Hindlimb muscle (tissue), 1 donor: ENCODE results near the gene FAM200B. TPM values are rescaled to one million over a fixed set of nuclear protein-coding genes. Genes with fewer than 3 reads are reported as not detected.
"Not testable (repeated sequence)": the region's sequence is repeated elsewhere in the genome, so short reads cannot be mapped to it uniquely, and the experiment has no call there.

ENCODE experiments used
- DNase-seq: peaks from one replicate; pipeline ENCODE4 v3.0.0-alpha.2; 2013
- polyA plus RNA-seq: library from polyadenylated mRNA; unstranded; fragments of 120-200 nt; gene quantifications from one replicate; pipeline ENCODE4 v1.2.1, GENCODE V29; 2013; ENCODE audit not compliant: insufficient read length

The FAM200B gene
- polyA plus RNA-seq, 1 donor, result 29.0 TPM

DNA sequence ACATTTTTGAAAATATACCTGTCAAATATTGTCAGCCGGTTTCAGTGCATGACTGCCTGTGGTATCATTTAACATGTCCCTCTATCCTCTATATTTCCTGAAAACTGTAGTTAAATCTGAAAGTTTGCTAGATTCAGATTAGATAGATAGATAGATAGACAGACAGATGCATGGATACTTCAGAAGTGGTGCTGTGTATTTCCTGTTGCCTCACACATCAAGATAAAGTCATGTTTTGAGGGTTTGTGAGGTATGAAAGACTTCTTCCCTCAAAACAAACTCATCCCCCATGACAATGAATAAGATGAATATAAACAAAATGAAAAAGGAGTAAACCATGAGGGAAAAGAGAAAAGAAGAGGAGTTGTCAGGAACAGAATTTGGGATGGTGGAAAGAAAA lies 15.2 kb downstream of the FAM200B start:
- DNase-seq, result no peak

DNA sequence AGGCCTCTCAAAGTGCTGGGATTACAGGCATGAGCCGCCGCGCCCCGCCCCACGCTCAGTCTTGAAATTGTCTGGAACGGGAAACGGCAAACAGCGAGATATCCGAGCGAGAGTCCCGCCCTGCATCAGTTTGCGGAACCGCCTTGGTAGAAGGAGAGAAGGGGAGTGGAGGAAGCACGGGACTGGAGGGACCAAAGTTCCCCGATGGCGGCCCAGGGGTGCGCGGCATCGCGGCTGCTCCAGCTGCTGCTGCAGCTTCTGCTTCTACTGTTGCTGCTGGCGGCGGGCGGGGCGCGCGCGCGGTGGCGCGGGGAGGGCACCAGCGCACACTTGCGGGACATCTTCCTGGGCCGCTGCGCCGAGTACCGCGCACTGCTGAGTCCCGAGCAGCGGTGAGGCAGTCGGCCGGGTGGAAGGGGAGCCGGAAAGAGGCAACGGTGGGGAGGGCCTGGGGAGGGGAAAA lies 21.3 kb downstream of the FAM200B start, which contains the start of gene BST1:
Gene BST1 (plus strand): TSS at position 125 of the 463 bp plus-strand sequence. CDS start 80 bp downstream, at position 205.
- peak; percentile 65 for DNase-seq

- no peak for DNase-seq
Observed at GRCh38 chr4:15703439-15703838, 21.8 kb downstream of the FAM200B start.

- DNase-seq, result no peak
Observed at GRCh38 chr4:15704129-15704528, 22.5 kb downstream of the FAM200B start.

GRCh38 chr4:15706646-15707362 lies 25.2 kb downstream of the FAM200B start:
- no peak for DNase-seq

GRCh38 chr4:15707363-15707715 lies 25.7 kb downstream of the FAM200B start:
- no peak for DNase-seq

DNA sequence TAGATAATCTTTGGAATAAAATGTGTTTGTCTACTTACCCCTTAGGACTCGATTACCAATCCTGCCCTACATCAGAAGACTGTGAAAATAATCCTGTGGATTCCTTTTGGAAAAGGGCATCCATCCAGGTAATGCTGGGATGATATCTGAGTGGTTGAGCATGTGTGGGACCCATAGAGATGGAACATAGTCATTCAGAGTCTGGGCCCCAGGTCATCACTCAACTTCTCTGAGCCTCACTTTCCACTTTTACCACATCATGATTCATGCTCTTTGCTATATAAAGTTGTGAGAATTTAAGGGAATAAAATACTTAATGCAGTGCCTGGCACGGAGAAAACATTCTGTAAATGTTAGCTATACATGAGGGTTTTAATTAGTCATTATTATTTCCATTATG lies 30.1 kb downstream of the FAM200B start:
- DNase-seq, result no peak

DNA sequence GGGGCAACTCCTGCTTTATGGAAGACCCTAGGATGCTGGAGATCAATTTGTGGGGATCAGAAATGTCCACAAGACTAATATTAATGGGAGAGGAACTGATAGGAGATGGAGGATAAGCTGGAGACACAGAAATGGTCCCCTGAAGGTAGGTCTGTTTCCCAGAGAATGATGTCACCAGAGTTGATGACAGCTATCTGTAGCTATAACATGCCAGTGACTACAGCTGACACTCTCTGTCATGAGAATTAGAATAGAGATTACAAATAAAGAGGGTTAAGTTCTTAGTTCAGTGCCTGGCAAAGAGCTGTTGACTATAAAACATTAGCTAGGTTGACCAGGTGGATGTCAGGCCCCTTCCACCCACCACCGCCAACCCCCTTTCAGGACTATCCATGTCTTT lies 30.6 kb downstream of the FAM200B start:
- no peak for DNase-seq

- no peak for DNase-seq
Observed at GRCh38 chr4:15714141-15714540, 32.5 kb downstream of the FAM200B start.

DNA sequence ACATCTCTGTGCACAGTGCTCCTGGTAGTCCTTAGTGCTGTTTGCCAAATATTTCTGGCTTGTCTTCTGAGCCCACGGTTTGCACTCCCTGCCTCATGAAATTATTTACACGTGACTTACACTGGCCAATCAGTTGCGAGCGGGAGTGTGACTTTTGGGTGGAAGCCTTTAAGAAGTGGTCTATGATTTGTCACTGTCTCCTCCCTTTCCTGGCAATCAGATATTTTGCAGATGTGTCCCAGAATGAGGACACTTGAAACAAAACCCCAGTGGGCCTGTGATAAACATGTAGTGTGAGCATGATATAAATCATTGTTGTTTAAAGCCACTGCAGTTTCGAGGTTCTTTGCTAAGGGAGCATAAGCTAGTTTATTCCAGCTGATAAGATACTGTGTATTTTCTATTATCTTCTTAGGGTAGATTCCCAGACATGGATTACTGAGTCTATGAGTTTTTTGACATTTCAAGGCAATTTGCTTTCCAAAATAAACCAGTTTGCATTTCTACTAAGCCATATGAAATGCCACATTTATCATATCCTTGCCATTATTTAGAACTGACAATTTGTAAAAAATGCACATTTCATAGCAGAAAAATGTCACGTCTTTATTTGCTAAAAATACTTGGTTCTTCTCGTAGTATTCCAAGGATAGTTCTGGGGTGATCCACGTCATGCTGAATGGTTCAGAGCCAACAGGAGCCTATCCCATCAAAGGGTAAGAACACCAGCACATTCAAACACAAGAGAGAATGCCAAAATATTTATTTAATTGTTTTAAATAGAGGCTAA lies 33.2 kb downstream of the FAM200B start:
- peak; percentile 10 for DNase-seq

GRCh38 chr4:15716115-15716514 lies 34.5 kb downstream of the FAM200B start:
- no peak for DNase-seq

- no peak for DNase-seq
Observed at GRCh38 chr4:15717086-15717485, 35.5 kb downstream of the FAM200B start.

DNA sequence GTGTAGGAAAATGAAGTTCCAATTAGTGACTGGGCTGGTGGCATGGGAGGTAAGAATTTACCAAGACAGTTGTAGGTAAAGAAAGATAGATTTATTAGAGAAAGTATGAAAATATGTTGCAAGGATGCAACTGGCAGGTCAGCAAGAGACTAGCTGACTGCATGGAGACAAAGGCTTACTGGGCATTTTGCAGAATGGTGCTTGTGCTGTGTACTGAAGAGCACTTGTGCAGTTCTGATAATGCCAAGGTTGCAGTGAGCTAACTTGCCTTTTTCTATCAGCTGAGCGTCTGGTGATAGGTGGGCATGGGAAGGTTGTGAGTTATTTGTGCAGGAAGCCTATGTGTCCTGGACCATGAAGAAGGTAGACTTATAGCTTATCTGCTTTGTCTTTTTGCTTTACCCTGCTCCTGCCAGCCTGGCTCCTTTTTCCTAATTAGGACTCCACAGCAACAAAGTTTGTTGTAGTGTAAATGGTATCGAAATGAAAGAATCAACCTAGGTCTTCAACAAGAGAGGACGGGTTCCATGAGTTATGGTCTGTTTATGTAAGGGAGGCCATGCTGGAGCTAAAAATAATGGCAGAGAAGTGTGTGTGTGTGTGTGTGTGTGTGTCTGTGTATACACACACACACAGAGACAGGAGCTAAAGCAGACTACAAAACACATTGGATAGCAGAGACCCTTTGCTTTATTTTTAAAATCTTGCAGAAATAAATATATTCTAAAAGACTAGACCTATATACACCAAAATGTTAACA lies 36.2 kb downstream of the FAM200B start:
- no peak for DNase-seq

DNA sequence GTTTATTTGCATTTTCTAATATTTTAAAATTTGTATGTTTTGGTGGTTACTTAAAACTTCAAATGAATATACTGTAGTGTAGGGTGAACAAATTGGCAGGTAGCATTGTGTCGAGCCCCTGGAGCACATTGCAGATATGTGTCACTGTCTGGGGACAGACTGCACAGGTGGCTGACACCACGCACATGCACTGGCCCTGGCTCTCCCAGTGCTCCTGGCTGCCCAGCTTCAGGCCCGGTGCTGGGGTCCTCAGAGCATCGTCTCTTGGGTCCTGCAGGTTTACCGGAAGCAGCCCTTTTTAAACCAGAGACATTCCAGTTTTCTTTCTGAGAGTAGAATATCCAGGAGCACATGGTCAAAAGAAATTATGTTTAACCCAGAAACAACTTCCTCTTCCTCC lies 36.8 kb downstream of the FAM200B start:
- DNase-seq, result no peak

DNA sequence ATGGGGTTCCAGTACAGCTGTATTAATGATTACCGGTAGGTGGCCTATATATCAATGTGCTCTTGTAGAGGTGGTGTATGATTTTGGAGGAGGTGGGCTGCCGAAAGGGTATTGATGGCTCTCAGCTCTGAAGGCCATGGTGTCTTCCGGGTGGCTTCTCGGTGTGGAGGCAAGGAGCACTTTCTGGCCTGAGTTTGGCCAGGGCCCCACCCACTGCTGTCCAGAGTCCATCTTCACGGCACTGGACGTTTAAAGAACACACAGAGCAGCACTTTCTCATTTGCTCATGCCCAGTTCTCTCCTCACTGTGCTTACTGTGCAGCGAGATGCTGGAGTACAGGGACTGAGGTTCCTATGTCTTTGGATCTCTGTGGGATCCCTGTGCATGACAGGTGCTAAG lies 37.3 kb downstream of the FAM200B start:
- DNase-seq, result no peak

GRCh38 chr4:15719506-15719905 lies 37.9 kb downstream of the FAM200B start:
- DNase-seq, result no peak

GRCh38 chr4:15720851-15721250 lies 39.2 kb downstream of the FAM200B start:
- DNase-seq, result no peak

GRCh38 chr4:15725608-15726007 lies 44.0 kb downstream of the FAM200B start:
- DNase-seq, result no peak

DNA sequence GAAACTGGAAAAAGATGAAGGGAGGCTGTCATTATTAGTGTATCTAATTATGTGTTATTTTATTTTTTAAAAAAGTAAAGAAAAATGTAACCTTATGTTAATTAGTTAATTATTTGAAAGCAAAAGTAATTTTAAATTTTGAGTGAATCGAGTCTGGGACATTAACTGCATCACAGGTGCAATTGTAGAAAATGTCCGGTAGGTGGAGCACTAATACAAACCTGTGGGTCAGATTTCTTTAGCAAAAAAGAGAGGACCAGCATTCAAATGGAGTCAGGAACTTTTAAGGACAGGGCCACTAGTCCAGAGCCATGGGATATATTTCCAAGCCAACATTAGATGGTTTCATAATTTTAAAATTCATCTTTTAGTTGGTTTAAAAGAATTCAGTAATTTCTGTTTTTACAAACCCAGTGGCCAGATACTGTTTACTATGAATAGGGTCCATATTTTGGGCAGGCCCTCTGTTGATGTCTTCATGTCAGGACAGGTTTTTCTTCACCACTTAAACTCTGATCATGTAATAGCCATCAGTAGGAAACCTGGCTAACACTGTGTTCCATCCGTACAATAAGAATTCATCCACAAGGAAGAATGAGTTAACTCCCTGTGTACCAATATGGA lies 48.4 kb downstream of the FAM200B start:
- DNase-seq, result no peak

DNA sequence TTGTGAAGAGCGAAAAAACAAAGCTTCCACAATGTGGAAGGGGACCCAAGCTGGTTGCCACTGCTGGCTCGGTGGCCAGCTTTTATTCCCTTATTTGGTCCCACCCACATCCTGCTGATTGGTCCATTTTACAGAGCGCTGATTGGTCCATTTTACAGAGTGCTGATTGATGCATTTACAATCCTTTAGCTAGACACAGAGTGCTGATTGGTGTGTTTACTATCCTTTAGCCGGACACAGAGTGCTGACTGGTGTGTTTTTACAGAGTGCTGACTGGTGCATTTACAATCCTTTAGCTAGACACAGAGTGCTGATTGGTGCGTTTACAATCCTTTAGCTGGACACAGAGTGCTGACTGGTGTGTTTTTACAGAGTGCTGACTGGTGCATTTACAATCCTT lies 51.4 kb downstream of the FAM200B start:
- DNase-seq, result not testable (repeated sequence)

DNA sequence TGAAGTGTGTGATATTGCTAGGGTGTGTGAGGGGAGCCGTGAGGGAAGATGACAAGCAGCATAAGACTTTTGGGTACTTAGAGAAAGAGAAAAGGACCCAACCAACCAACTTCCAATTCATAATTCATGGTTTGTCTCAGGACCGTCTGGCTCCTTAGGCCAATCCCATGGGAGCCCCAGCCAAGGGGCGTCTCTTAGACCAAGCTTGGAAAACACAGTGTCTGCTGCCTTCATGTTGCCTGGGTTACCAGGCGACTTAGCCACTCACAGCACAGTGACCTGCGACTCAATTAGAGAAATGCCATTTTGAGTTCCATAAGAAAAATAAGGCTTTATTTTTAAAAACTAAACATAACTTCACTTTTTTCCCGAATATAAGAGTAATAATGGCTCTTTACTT lies 53.9 kb downstream of the FAM200B start:
- DNase-seq, result no peak

DNA sequence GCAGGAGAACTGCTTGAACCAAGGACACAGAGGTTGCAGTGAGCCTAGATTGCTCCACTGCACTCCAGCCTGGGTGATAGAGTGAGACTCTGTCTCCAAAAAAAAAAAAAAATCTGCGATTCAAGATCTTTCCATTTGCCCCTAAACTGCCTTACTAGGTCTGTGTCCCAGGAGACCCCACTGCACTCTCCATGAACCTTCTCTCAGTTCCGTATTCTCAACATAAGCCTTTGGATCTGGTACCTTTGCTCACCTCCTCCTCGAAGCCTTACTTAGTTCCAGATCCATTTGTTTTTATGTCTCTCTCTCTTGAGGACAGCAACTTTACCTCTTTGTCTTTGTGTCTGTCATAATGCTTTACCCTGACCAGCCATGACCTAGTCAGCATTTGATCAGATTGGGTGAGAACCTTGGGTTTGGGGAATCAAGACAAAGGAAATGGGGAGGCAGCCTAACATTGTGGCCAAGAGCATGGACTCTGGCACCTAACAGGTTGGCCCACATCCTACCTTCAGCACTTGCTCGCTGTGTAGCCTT lies 55.0 kb downstream of the FAM200B start:
- no peak for DNase-seq
